ENCODE measurements around the gene SERPINB2. TPM values are rescaled to one million over a fixed set of nuclear protein-coding genes. Genes with fewer than 3 reads are reported as not detected.

Gene SERPINB2
- total RNA-seq, 4 donors from 2014 or later: 0.50 to 210 (median 122) TPM; not detected in 1

DNA sequence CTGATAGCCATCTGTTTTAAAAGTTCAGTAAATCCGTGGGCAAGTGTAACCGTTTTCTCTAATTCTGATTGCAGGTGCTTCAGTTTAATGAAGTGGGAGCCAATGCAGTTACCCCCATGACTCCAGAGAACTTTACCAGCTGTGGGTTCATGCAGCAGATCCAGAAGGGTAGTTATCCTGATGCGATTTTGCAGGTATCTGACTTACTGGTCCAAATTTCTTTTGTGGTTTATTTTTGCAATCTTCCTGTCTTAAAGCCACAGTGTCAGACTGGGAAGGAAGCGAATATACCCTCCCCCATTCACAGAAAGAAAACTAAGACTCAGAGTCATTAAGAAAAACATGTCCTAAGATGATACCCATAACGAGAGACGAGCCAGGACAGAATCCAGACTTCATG lies 7.7 kb downstream of the SERPINB2 start:
- TF ChIP-seq, protein P1, sequence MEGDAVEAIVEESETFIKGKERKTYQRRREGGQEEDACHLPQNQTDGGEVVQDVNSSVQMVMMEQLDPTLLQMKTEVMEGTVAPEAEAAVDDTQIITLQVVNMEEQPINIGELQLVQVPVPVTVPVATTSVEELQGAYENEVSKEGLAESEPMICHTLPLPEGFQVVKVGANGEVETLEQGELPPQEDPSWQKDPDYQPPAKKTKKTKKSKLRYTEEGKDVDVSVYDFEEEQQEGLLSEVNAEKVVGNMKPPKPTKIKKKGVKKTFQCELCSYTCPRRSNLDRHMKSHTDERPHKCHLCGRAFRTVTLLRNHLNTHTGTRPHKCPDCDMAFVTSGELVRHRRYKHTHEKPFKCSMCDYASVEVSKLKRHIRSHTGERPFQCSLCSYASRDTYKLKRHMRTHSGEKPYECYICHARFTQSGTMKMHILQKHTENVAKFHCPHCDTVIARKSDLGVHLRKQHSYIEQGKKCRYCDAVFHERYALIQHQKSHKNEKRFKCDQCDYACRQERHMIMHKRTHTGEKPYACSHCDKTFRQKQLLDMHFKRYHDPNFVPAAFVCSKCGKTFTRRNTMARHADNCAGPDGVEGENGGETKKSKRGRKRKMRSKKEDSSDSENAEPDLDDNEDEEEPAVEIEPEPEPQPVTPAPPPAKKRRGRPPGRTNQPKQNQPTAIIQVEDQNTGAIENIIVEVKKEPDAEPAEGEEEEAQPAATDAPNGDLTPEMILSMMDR (IDR thresholded peaks at IDR 0.05): no peak
- no peak for DNase-seq (ENCODE audit: low spot score)
- ATAC-seq (ENCODE audit: low FRiP score): no peak

DNA sequence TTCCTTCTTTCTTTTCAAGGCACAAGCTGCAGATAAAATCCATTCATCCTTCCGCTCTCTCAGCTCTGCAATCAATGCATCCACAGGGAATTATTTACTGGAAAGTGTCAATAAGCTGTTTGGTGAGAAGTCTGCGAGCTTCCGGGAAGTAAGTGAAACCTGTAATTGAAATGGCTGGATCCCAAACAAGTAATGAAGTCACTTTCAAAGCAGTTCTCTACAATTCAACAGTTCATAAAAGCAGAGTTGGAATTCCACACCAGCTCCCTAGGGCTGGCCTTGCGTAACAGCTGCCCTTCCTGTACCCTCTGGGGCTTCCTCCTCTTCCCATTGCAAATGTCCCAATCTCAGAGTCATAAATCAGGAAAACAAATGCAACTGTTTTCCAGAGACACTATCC lies 9.6 kb downstream of the SERPINB2 start:
- ATAC-seq (ENCODE audit: low FRiP score) (no peak), DNase-seq (ENCODE audit: low spot score) (no peak)
- TF ChIP-seq, protein P1 (IDR thresholded peaks at IDR 0.05): no peak

DNA sequence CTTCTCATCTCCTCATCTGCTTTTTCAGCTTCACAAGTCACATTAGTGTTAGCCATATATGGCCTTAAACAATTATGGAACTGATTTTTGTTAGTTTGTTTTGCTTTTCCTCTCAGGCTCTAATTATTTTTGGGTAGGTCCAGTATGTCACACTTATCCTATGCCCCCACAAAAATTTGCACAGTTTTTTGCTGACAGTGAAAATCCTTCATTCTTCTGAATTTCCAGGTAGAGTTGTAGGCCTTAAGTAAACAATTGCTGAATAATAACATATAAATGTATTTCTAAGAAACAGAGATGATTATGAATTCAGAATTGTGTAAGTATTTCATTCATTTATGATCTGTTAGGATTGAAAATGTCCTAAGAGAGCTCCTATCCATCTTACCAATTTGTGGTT lies 11.7 kb downstream of the SERPINB2 start:
- ATAC-seq (ENCODE audit: low FRiP score) (no peak), DNase-seq (ENCODE audit: low spot score) (no peak)
- TF ChIP-seq, protein P1 (IDR thresholded peaks at IDR 0.05): no peak

DNA sequence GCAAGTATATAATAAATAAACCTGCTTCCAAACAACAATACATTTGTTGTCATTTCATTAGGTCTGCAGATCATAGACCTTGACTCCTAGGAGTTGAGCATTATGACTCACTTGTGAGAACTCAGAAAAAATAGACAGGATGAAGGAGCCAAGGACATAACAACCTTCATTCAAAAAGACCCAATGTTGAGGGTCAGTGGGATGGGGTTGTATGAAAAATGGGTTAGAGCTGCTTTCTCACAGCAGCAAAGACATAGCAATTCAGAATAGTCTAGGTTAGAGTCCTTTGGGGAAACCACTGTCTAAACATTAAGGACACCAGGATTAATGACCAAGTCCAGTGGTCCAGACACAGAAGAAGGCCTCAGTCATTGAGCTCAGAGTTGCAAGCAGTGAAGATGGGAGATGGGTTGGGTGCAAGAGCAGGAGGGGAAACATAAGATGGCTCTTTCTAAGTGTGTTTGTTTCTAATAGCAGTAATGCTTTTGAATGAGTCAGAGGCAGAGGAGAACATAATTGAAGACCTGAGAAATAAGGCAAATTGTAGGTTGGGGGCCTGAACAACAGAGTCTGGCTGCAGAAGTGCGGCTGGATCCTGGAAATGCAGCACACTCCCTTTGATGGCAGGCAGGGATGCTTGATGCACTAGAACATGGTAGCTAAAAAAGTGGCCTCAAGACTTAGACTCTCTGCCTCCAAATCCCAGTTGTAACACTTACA lies 16.5 kb downstream of the SERPINB2 start:
- ATAC-seq (ENCODE audit: low FRiP score): no peak
- TF ChIP-seq, protein P1 (IDR thresholded peaks at IDR 0.05): no peak
- no peak for DNase-seq (ENCODE audit: low spot score)

DNA sequence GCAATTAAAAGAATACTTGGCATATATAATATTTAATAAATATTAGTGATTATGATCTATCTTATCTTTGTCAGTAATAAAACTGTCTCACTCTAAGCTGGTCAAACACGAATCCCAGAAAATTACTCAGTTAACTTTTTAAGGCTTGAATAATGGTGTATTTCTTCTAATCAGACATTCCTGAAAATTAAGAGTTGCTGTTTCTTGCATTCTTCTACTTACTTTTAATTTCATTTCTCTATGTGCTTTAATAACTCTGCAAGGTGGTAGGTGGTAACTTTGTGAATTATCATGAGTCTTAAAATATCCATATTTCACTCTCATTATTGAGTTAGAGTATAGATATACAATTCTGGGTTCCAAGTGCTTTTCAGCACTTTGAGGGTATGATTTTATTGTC lies 17.2 kb downstream of the SERPINB2 start:
- TF ChIP-seq, protein P1 (IDR thresholded peaks at IDR 0.05): no peak
- ATAC-seq (ENCODE audit: low FRiP score): no peak
- DNase-seq (ENCODE audit: low spot score): no peak

DNA sequence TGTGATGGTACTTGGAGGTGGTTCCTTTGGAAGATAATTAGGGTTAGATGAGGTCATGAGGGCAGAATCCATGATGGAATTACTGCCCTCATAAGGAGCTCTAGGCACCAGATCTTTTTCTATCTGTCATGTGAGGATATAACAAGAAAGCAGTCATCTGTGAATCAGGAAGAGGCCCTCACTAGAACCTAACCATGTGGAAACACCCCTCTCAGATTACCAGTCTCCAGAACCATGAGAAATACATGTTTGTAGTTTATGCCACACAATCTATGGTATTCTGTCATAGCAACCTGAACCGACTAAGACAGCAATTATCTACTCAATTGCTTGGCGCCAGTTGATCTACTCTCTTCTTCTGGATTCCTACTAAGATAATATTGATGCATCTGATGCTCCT lies 17.9 kb downstream of the SERPINB2 start:
- no peak for ATAC-seq (ENCODE audit: low FRiP score)
- TF ChIP-seq, protein P1 (IDR thresholded peaks at IDR 0.05): no peak
- DNase-seq (ENCODE audit: low spot score): no peak

DNA sequence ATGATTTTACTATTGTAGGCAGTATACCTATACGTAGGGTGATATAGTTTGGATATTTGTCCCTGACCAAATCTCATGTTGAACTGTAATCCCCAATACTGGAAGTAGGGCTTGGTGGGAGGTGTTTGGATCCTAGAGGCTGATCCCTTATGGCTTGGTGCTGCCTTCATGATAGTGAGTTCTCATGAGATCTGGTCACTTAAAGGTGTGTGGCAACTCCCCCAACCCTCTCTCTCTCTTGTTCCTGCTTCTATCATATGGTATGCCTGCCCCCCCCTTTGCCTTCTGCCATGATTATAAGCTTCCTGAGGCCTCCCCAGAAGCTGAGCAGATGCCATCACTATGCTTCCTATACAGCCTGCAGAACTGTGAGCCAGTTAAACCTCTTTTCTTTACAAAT lies 18.6 kb downstream of the SERPINB2 start:
- TF ChIP-seq, protein P1 (IDR thresholded peaks at IDR 0.05): no peak
- DNase-seq (ENCODE audit: low spot score) (no peak), ATAC-seq (ENCODE audit: low FRiP score) (no peak)

Data from omental fat pad (tissue), 4 donors.